HG02759 (cell line): ENCODE results near the gene CNIH1.
A peak's percentile ranks its signal among the peaks of the same experiment; 100 is the strongest.
"Not testable (repeated sequence)": the region's sequence is repeated elsewhere in the genome, so short reads cannot be mapped to it uniquely, and the experiment has no call there.

ENCODE experiments used
- ATAC-seq: cut with Tn5 transposase; IDR thresholded peaks from one replicate; pipeline ENCODE4 v1.9.1; 2021; ENCODE audit warnings: mild to moderate bottlenecking, moderate library complexity; ENCODE audit not compliant: unreplicated experiment

The CNIH1 gene

GRCh38 chr14:54470701-54471100 lies 29.5 kb upstream of the CNIH1 start:
- ATAC-seq: no peak

GRCh38 chr14:54467280-54467679 lies 26.1 kb upstream of the CNIH1 start:
- ATAC-seq: no peak

- ATAC-seq: no peak
These were observed 24.5 kb upstream of the CNIH1 start for GRCh38 chr14:54465654-54466053.

- ATAC-seq: no peak
These were observed 20.9 kb upstream of the CNIH1 start for GRCh38 chr14:54462048-54462447.

GRCh38 chr14:54459106-54459505 lies 17.9 kb upstream of the CNIH1 start:
- no peak for ATAC-seq

- not testable (repeated sequence) for ATAC-seq
These were observed 17.4 kb upstream of the CNIH1 start for GRCh38 chr14:54458536-54458935.

GRCh38 chr14:54457609-54457996 lies 16.4 kb upstream of the CNIH1 start:
- ATAC-seq: no peak

- not testable (repeated sequence) for ATAC-seq
These were observed 15.8 kb upstream of the CNIH1 start for GRCh38 chr14:54456820-54457608.

- ATAC-seq: no peak
These were observed 14.2 kb upstream of the CNIH1 start for GRCh38 chr14:54455363-54455762.

GRCh38 chr14:54453990-54454389 lies 12.8 kb upstream of the CNIH1 start:
- ATAC-seq: not testable (repeated sequence)

GRCh38 chr14:54453252-54453651 lies 12.1 kb upstream of the CNIH1 start:
- no peak for ATAC-seq

- no peak for ATAC-seq
These were observed 10.8 kb upstream of the CNIH1 start for GRCh38 chr14:54451961-54452360.

GRCh38 chr14:54451121-54451601 lies 10.0 kb upstream of the CNIH1 start:
- ATAC-seq: no peak

- ATAC-seq: peak; percentile 92
These were observed 9.4 kb upstream of the CNIH1 start for GRCh38 chr14:54450535-54450934.

GRCh38 chr14:54447231-54447692 lies 6.1 kb upstream of the CNIH1 start:
- no peak for ATAC-seq

GRCh38 chr14:54446161-54446693 lies 5.1 kb upstream of the CNIH1 start:
- no peak for ATAC-seq

GRCh38 chr14:54444681-54445080 lies 3.5 kb upstream of the CNIH1 start:
- ATAC-seq: no peak

- ATAC-seq: no peak
These were observed 2.8 kb upstream of the CNIH1 start for GRCh38 chr14:54443981-54444380.

- ATAC-seq: not testable (repeated sequence)
These were observed 1.8 kb upstream of the CNIH1 start for GRCh38 chr14:54442961-54443360.

GRCh38 chr14:54440476-54440872 lies 700 bp downstream of the CNIH1 start:
- no peak for ATAC-seq

- no peak for ATAC-seq
These were observed 1.1 kb downstream of the CNIH1 start for GRCh38 chr14:54440037-54440436.

- ATAC-seq: no peak
These were observed 2.5 kb downstream of the CNIH1 start for GRCh38 chr14:54438703-54439102.
